AG09319 (cell line): ENCODE measurements around the gene LDAH.

ENCODE experiments used
- DNase-seq: peaks from one replicate; pipeline ENCODE4 v3.0.0-alpha.2; 2010; ENCODE audit warnings: low read depth; ENCODE audit errors: extremely low read depth
- TF ChIP-seq, protein P1 (sequence below): IDR thresholded peaks from 2 replicates; pipeline ENCODE4 v1.5.1; 2011; ENCODE audit warnings: low read depth, mild to moderate bottlenecking, inconsistent platforms, low read length, moderate library complexity

Gene LDAH

DNA sequence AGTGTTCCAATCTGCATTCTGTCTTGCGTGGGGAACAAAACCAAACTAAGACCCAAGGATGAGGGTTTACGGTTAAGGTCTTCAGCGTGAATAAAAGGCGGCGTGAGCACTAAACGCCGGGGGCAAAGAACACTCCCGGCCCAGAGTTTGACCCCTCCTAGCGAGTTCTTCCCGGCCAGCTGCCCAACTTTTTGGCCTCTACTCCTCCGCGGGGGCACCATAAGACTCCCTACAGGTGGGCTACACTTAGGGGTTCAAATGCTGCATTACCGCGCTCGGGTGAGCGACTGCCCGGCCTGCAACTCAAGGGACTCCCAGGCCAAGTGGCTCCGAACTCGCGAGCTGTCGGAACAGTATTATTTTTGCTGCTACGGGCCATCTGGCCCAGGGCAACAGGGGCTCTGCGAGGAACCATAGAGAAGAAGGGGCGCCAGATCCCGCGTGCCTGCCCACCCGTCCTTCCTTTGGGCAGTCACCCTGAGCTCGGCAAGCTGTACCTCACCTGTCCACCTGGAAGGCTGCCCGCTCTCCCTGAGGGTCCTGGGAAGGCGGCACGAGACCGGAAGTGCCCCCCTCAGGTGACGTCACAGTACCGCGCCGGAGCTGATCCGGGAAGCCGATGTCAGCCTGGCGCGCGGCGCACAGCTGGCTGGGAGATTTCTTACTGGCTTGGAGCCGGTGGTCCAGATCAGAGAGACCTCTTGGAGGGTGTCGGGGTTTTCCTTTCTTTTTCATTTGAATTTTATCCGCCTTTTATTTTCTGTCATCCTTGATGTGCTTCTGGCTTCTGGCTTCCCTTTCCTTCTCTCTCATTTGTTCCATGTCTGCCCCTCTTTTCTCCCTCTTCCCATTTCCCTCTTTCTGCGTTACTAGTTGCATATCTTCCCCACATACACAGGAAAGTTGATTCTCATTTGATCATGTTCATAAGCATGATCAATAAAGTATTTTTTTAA, at the start of gene LDAH:
Gene LDAH, minus strand, starts transcription at position 567 of the 956 bp plus-strand sequence. CDS start 21,638 bp downstream, outside the sequence.
- TF ChIP-seq, protein P1, sequence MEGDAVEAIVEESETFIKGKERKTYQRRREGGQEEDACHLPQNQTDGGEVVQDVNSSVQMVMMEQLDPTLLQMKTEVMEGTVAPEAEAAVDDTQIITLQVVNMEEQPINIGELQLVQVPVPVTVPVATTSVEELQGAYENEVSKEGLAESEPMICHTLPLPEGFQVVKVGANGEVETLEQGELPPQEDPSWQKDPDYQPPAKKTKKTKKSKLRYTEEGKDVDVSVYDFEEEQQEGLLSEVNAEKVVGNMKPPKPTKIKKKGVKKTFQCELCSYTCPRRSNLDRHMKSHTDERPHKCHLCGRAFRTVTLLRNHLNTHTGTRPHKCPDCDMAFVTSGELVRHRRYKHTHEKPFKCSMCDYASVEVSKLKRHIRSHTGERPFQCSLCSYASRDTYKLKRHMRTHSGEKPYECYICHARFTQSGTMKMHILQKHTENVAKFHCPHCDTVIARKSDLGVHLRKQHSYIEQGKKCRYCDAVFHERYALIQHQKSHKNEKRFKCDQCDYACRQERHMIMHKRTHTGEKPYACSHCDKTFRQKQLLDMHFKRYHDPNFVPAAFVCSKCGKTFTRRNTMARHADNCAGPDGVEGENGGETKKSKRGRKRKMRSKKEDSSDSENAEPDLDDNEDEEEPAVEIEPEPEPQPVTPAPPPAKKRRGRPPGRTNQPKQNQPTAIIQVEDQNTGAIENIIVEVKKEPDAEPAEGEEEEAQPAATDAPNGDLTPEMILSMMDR: no peak
- peak; percentile 73 for DNase-seq

GRCh38 chr2:20868377-20868776, 45.5 kb upstream of the LDAH start:
- no peak for DNase-seq
- TF ChIP-seq, protein P1: no peak

DNA sequence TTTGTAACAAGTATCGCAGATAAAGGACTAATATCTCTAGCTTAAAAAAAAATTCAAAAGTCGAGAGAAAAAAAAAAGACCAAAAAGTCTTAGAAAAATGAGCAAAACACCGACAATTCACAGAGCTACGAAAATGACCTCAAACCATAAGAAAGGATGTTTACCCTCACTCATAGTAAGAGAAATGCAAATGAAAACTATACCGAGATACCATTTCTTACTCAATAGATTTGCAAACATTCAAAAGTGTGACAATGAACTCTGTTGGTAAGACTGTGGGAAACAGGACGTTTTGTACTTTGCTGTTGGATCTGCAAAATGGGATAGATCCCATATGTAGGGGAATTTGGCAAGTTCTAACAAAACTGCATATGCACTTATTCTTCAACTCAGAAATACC, 39.9 kb upstream of the LDAH start:
- TF ChIP-seq, protein P1: no peak

DNA sequence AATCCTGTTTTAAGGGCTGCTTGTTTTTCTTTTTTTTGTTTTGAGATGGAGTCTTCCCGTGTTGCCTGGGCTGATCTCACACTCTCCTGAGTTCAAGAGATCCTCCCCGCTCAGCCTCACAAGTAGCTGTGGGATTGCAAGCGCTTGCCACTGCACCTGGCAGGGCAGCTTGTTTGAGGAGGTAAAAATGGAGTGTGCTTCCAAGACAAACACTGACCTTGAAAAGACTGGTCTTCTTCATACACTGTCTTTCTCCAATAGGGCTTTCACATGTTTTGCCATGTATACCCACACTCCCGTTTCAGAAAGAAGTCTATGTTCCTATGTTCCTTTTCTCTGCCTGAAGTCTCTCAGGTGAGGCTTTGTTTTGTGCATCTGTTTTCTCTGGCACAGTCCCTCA, 32.6 kb upstream of the LDAH start:
- DNase-seq: no peak
- TF ChIP-seq, protein P1: no peak

More for the DNA sequence above, 39.9 kb upstream of the LDAH start:
- DNase-seq: no peak

DNA sequence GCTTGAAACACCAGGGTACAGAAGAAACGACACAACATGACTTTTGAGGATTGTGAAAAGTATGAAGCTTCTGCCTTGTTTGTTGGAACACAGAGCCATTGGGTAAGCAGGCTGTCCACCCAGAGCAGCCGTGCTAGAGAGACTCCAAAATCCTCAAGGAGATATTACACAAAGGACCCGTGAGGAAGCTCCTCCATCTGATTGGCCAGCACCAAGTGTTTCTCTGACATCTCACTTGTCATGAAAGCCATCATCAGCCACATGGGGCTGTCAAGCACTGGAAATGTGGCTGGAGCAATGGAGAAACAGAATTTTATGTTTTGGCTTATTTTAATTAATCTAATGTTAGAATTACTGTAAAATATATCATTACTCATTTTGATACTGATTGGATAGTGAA, 29.8 kb upstream of the LDAH start:
- TF ChIP-seq, protein P1: no peak
- DNase-seq: no peak

DNA sequence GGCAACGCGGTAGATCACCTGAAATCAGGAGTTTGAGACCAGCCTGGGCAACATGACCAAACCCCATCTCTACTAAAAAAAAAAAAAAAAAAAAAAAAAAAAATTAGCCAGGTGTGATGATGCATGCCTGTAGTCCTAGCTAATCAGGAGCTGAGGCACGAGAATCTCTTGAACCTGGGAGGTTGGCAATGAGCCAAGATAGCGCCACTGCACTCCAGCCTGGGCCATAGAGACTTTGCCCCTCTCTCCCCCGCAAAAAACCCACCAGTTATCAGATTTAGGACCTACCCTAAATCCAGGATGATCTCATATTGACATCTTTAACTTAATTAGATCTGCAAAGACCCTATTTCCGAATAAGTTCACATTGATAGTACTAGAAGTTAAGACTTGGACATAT, 29.2 kb upstream of the LDAH start:
- TF ChIP-seq, protein P1: no peak
- no peak for DNase-seq

DNA sequence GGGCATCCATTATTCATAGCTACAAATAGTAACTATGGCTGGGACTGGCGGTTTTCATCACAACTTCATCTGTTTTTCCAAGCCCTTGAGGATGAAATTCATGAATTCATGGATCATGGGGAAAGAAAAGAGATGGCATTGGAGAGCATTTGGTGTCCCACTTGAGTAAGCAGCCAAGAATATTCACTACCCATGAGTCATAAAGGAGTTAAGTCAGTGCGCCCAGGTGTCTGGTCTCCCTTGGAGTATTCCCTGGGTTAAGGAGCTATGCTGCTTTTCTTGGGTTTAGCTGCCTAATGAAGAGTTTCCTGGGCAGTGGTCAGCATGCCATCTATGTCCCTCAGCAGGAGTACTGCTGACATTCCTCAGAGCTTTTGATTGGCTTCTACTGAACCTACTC, 21.3 kb upstream of the LDAH start:
- no peak for DNase-seq
- TF ChIP-seq, protein P1: no peak
